Measurements from ENCODE around the gene HCRT. TPM values are rescaled to one million over a fixed set of nuclear protein-coding genes. Genes with fewer than 3 reads are reported as not detected.
"Not testable (repeated sequence)": the region's sequence is repeated elsewhere in the genome, so short reads cannot be mapped to it uniquely, and the experiment has no call there.

The HCRT gene
- total RNA-seq, 1 donor, result not detected

DNA sequence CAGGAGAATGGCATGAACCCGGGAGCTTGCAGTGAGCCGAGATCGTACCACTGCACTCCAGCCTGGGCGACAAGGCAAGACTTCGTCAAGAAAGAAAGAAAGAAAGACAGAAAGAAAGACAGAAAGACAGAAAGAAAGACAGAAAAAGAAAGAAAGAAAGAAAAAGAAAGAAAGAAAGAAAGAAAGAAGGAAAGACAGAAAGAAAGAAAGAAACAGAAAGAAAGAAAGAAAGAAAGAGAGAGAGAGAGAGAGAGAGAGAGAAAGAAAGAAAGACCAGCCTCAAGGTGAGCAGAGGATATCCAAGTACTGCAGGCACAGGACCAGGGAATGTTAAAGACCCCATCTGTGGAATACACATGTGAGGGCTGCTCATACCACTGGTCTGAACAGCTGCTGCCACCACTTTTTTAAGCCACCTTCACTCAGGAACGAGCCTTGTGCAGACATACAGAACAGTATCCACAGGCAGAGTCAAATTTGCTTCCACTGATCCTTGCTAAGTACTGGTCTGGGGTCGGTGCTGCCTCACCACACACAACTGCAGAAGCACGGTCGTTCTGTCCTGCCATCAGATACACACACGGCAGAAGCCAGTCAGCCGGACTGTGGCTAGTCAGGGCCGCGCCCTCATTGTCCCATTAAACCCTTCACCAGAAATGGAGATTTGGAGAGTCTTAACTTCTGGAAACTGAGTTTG, 38.2 kb downstream of the HCRT start:
- DNase-seq (ENCODE audit: low read depth in 2 of 3, low spot score in 2 of 3), result no peak

DNA sequence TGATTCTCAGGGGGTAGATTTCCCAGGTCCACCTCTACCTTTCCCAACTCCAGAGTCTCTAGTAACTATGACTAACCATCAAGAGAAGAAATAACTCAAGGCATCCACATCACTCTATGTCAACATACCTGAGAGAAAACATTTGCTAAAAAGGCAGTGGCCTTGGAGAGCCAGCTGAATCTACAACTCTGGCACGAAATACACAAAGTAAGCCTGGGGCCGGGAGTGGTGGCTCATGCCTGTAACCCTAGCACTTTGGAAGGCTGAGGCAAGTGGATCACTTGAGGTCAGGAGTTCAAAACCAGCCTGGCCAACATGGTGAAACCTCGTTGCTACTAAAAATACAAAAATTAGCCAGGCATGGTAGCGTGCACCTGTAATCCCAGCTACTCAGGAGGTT, 42.1 kb downstream of the HCRT start:
- DNase-seq (ENCODE audit: low read depth in 2 of 3, low spot score in 2 of 3), result not testable (repeated sequence)

DNA sequence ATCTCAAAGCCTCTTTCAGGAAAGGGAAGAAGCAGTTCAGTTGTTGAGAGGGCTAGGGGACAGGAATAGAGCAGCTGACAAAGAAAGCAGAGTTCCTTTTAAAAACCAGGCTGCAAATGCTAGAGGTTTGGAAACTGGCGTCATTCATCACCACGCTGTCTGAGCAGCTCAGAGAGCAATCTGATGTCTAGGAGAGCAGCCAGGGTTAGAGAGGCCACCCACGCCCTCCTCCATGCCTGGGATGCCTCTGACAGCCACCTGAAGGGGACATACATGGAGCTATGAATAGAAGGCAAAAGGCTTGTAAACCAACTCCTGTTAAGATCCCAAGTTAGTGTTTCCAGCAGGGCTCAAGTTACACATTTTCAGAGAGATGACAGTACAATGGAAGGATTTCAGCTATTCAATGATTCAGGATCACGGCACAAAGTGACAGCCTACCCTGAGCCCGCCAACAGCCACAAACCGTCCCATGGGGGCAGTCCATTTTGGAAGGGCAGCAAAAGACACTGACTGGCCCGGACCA, 42.8 kb downstream of the HCRT start:
- DNase-seq (ENCODE audit: low read depth in 2 of 3, low spot score in 2 of 3), result no peak

DNA sequence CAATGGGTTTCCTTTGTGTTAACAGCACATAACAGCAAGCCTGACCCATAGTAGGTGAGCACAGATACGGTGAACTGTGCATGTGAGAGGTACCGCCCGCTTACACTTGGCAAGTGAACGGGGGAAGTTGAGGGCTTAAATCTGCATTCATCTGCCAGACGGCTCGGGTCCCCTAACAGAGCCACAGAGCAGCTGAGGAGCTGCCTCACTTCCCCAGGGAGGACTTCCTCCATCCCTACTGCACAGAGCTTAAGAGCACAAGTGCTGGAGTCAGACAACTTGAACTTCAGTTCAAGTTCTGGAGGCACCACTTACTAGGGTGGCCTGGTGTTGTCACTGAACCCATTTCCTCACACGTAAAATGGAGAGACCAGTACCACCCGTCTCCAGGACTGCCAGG, 43.9 kb downstream of the HCRT start:
- no peak for DNase-seq (ENCODE audit: low read depth in 2 of 3, low spot score in 2 of 3)

DNA sequence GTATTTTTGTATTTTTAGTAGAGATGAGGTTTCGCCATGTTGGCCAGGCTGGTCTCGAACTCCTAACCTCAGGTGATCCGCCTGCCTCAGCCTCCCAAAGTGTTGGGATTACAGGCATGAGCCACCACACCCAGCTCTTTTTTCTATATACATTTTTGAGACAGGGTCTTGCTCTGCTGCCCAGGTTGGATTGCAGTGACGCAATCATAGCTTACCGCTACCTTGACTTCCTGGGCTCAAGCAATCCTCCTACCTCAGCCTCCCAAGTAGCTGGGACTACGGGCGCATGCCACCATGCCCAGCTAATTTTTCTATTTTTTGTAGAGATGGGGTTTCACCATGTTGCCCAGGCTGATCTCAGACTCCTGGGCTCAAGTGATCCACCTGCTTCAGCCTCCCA, 44.6 kb downstream of the HCRT start:
- DNase-seq (ENCODE audit: low read depth in 2 of 3, low spot score in 2 of 3), result not testable (repeated sequence)

DNA sequence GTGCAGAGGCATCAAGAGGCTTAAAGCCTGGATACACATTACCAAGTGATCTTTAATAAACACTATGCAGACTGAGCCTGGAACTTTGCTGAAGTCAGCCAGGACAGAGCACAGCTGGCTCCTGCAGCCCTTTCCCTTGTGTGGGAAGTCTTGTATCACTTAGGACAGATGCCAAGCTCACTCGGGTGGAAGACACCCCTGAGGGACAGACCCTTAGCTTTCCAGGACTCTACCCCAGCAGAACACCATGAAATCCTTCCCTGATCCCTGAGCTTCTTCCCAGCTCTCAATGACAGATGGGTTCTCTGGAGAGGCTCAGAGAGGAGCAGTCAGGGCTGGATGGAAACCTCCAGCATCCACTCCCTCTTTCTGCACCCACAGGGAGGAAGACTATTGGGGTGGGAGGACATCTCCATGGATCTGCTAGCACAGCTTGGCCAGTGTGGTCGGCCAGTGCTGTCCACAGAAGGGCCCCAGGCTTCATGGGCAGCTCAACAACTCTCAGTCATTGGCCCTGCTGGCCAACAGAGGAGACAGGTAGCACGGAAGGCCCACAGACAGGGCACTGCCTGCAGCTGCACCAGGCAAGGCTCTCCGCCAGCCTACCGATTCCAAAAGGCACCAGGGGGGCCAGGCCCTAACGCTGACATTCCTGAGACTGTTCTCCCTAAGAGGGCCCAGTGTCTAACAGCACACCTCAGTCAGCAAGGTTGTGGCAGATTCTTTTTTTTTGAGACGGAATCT, 46.3 kb downstream of the HCRT start:
- no peak for DNase-seq (ENCODE audit: low read depth in 2 of 3, low spot score in 2 of 3)

DNA sequence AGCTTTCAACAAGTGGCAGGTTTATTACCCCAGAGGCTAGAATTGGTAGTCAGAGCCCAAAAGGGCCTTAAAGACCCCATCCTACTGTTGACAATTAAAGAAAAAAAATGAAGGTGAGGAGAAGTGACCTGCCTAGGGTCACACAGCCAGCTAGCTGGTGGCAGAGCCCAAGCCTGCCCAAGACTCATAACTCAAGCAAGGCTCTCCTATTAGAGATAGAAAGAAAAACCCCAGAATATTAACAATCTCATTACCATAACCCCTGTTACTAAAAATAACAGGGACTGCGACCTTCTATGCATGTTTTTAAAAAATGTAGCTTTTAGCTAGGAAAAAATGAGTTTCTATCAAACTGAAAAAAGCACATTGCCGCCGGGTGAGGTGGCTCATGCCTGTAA, 48.6 kb downstream of the HCRT start:
- no peak for DNase-seq (ENCODE audit: low read depth in 2 of 3, low spot score in 2 of 3)

DNA sequence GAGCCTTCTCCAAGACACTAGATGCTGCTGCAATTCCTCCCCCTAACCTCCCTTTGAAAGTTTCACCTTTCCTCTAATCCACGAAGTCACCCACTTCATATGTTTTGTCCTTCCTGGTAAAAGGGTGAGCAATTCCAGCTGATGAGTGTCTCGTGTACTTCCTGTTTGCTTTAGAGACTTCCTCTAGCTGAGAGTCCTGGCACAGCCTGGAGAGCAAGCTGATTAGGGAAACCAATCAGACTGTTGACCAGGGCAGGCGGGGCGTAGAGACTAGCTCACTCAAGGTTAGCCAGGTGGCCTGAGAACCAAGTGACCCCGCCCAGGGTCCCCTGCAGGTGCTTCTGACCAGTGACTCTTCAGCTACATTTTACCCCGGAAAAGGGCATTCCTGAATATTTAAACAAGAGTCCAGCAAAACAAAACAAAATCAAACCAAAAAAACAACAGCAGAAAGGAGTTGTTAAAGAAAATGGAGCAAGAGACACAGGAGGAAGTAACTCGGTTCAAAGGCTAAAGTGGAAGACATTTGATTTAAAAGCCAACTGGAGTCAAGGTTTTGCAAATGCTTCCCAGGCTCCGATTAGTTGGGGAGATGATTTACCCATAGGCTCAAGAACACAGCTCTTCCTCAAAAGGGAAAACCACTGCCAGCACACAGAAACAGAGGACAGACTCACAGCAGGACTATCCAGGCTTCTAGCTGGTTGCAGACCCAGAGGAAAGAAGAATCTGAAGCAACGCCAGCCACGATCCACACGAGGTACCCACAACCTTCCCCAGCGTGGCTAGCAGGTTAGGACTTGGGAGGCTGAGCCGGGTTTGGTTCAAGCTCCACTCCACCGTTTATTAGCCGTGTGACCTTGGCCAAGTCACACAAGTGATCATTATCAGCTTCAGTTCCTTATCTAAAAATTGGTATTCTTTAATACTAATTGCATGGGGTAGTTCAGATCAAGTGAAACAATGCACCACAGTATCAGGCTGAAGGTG, 49.3 kb downstream of the HCRT start:
- no peak for DNase-seq (ENCODE audit: low read depth in 2 of 3, low spot score in 2 of 3)

DNA sequence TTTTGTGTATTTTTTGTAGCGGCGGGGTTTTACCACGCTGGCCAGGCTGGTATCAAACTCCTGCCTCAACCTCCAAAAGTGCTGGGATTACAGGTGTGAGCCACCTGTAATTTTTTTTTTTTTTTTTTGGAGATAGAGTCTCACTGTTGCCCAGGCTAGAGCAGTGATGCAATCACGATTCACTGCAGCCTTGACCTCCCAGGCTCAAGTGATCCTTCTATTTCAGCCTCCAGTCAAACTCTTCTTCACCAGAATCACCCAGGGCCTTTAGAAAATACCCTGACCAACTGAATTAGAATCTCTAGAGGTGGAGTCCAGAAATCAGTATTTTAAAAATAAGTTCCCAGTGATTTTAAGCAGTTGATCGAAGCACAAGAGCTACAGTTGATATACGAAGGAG, 50.1 kb downstream of the HCRT start:
- no peak for DNase-seq (ENCODE audit: low read depth in 2 of 3, low spot score in 2 of 3)

Other genes starting within 250 kb of the HCRT start
- gene CNP, start 218.7 kb downstream of the HCRT start, total RNA-seq, result 38.5 TPM
- 46.3 TPM for gene DNAJC7, start 168.0 kb downstream of the HCRT start, total RNA-seq
- gene NKIRAS2, start 165.4 kb downstream of the HCRT start, total RNA-seq, result 40.9 TPM
- 12.9 TPM for gene C17orf113, start 134.9 kb downstream of the HCRT start, total RNA-seq
- gene ZNF385C, start 87.0 kb downstream of the HCRT start, total RNA-seq, result 1.9 TPM
- 47.4 TPM for gene DHX58, start 72.7 kb downstream of the HCRT start, total RNA-seq
- gene KAT2A, start 64.1 kb downstream of the HCRT start, total RNA-seq, result 24.8 TPM
- gene HSPB9, start 62.6 kb downstream of the HCRT start, total RNA-seq, result not detected
- gene RAB5C, start 30.5 kb downstream of the HCRT start, total RNA-seq, result 98.6 TPM
- 0.27 TPM for gene KCNH4, start 4.3 kb downstream of the HCRT start, total RNA-seq
- 52.5 TPM for gene GHDC, start 9.0 kb upstream of the HCRT start, total RNA-seq
- 135 TPM for gene STAT5B, start 90.9 kb upstream of the HCRT start, total RNA-seq
- gene STAT5A, start 103.0 kb upstream of the HCRT start, total RNA-seq, result 603 TPM
- gene STAT3, start 203.0 kb upstream of the HCRT start, total RNA-seq, result 137 TPM
- gene CAVIN1, start 237.8 kb upstream of the HCRT start, total RNA-seq, result 95.1 TPM

Measured in hematopoietic multipotent progenitor cell (in vitro differentiated cells).